CD4-positive, alpha-beta T cell (primary cell): Measurements from ENCODE around the gene RGS14. TPM values are rescaled to one million over a fixed set of nuclear protein-coding genes. Genes with fewer than 3 reads are reported as not detected.

Source experiments
- ATAC-seq: fragments of 200-7000 bp; cut with Tn5 transposase; one replicate; pipeline ENCODE4 v1.10.0; 2022; ENCODE audit warnings: mild to moderate bottlenecking; ENCODE audit not compliant: poor library complexity
- CTCF ChIA-PET: fragments of 350-600 bp; sonication (Branson Sonifier 250); formaldehyde crosslinking; loops from one replicate; lab custom pipeline; 2021; ENCODE audit warnings: antibody characterized with exemption, inconsistent platforms; lab: Charles Lee
- POLR2A ChIA-PET: fragments of 350-600 bp; sonication (Branson Sonifier 250); formaldehyde crosslinking; loops from one replicate; lab custom pipeline; 2021; ENCODE audit warnings: antibody characterized with exemption, inconsistent platforms; lab: Charles Lee
- DNase-seq, 14 experiments: peaks; one replicate each; pipeline ENCODE4 v3.0.0-alpha.2; 2013 to 2020; ENCODE audit warnings: mixed read lengths in 2 of 14
- H3K27ac ChIP-seq, 2 donors: one replicate each; pipeline versions ENCODE4 v1.5.1 to v1.7.0; 2013; ENCODE audit warnings: low read length in 2 of 2, low read depth in 1 of 2, mild to moderate bottlenecking in 1 of 2
- H3K27me3 ChIP-seq, 2 experiments: 1 replicate in 1 of 2; 2 replicates in 1 of 2; pipeline versions ENCODE4 v1.6.1 to v1.7.0; 2013; ENCODE audit warnings: low read length in 2 of 2, control low read depth in 1 of 2, mild to moderate bottlenecking in 1 of 2, moderate library complexity in 1 of 2; ENCODE audit not compliant: insufficient read depth in 2 of 2, control insufficient read depth in 1 of 2
- H3K36me3 ChIP-seq: one replicate; pipeline ENCODE4 v1.6.1; 2013; ENCODE audit warnings: low read length, control low read depth; ENCODE audit not compliant: insufficient read depth
- H3K4me1 ChIP-seq: one replicate; pipeline ENCODE4 v1.6.1; 2013; ENCODE audit warnings: low read length, control low read depth; ENCODE audit not compliant: insufficient read depth
- H3K4me3 ChIP-seq: one replicate; pipeline ENCODE4 v1.5.1; 2013; ENCODE audit warnings: mild to moderate bottlenecking, low read length, moderate library complexity
- H3K9me3 ChIP-seq, 2 experiments: 1 replicate in 1 of 2; 2 replicates in 1 of 2; pipeline versions ENCODE4 v1.6.1 to v1.7.0; 2013; ENCODE audit warnings: low read length in 2 of 2, mild to moderate bottlenecking in 2 of 2, control low read depth in 1 of 2, moderate library complexity in 1 of 2; ENCODE audit not compliant: control insufficient read depth in 1 of 2, insufficient read depth in 1 of 2
- H3K27ac Mint-ChIP-seq: one replicate; pipeline ENCODE4 v1.8.0; 2020; ENCODE audit warnings: mixed read lengths
- H3K27me3 Mint-ChIP-seq: one replicate; pipeline ENCODE4 v1.8.0; 2021; ENCODE audit warnings: mixed read lengths
- H3K36me3 Mint-ChIP-seq: one replicate; pipeline ENCODE4 v1.8.0; 2021; ENCODE audit warnings: low read depth, mixed read lengths
- H3K4me1 Mint-ChIP-seq: one replicate; pipeline ENCODE4 v1.8.0; 2021; ENCODE audit warnings: low read depth, mixed read lengths
- H3K4me3 Mint-ChIP-seq: one replicate; pipeline ENCODE4 v1.8.0; 2020; ENCODE audit warnings: mild to moderate bottlenecking, mixed read lengths
- H3K9me3 Mint-ChIP-seq: one replicate; pipeline ENCODE4 v1.8.0; 2020; ENCODE audit warnings: mixed read lengths
- intact Hi-C, 2 experiments: fragments of 100-400 bp; cut with DNase I in 1 of 2; cut with micrococcal nuclease in 1 of 2; formaldehyde crosslinking; loops; one replicate each; pipeline versions ENCODE4 v1.15.1 to v1.9.0; 2023 to 2025; cut with DNase I, micrococcal nuclease
- total RNA-seq, 174 experiments: library from RNA in 2 of 174; stranded (reverse) in 2 of 174; gene quantifications; one replicate each; pipeline ENCODE4 v1.2.3 and lab custom pipeline; 2021 to 2026
- TF ChIP-seq, protein P1 (sequence below): fragments of 200-600 bp; IDR thresholded peaks from one replicate; pipeline ENCODE4 v1.8.0; 2022; ENCODE audit warnings: antibody characterized with exemption, mild to moderate bottlenecking

The RGS14 gene
- total RNA-seq, 2 experiments from 2014 or later, result 34.7 to 35.3 TPM

DNA sequence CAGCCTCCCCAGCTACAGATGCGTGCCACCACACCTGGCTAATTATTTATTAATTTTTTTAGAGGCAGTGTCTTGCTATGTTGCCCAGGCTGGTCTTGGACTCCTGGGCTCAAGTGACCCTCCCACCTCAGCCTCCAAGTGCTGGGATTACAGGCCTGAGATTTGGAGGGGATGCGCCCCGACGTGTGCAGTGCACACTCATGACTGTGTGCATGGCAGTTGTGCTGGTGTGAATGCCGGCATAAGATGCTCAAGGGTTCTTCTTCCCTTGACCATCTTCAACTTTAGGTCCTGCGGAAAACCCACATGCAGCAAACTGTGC is 23.0 kb downstream of the RGS14 start:
- intact Hi-C loops, result no loop called here
- Histone ChIP-seq H3K36me3 (no peaks in the 10 kb centered on the region), H3K27me3 (no peaks in the 10 kb centered on the region), H3K4me1 (peaks cover 77% of the 10 kb centered on the region), H3K9me3 (no peaks in the 10 kb centered on the region), H3K27ac (no peak overlapping the region), H3K4me3 (no peak overlapping the region)
- Mint-ChIP-seq H3K4me3 (no peak overlapping the region), H3K27me3 (no peaks in the 10 kb centered on the region), H3K27ac (no peak overlapping the region), H3K4me1 (peaks cover 31% of the 10 kb centered on the region), H3K36me3 (no peaks in the 10 kb centered on the region), H3K9me3 (no peaks in the 10 kb centered on the region)
- DNase-seq (no peak), ATAC-seq (no peak)
- ChIA-PET CTCF (interaction anchor here (2.5 kb wide), 1 partner anchor 10 kb away, joined by 8 read pairs; no protein-coding TSS in a partner anchor), POLR2A (no interaction called here)
- TF ChIP-seq, protein P1, sequence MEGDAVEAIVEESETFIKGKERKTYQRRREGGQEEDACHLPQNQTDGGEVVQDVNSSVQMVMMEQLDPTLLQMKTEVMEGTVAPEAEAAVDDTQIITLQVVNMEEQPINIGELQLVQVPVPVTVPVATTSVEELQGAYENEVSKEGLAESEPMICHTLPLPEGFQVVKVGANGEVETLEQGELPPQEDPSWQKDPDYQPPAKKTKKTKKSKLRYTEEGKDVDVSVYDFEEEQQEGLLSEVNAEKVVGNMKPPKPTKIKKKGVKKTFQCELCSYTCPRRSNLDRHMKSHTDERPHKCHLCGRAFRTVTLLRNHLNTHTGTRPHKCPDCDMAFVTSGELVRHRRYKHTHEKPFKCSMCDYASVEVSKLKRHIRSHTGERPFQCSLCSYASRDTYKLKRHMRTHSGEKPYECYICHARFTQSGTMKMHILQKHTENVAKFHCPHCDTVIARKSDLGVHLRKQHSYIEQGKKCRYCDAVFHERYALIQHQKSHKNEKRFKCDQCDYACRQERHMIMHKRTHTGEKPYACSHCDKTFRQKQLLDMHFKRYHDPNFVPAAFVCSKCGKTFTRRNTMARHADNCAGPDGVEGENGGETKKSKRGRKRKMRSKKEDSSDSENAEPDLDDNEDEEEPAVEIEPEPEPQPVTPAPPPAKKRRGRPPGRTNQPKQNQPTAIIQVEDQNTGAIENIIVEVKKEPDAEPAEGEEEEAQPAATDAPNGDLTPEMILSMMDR, result no peak

DNA sequence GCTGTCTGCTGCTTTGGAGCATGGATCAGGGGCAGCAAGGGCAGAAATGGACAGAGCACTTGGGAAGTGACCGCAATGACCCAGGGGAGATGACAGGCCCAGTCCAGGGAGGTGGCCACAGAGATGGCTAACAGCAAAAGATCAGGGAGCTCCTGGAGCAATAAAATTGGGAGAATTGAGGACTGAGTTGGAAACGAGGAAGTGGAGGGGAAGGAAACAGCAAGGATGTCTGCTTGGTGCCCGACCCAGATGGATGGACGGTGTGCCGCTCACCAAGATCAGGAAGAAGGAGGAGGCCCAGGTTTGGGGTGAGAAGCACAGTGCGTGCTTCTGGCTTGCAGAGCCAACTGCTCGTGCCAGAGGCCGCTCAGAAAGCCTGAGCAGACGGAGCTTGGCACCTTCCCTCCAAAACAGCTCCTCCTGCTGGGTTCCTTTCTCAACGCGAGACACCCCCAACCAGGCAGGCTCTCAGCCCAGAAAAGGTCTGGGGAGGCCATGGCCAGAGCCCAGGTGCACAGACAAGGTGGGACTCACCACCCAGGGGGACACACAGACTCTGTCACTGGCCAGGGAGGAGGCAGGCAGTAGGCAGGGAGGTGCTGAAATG is 24.8 kb downstream of the RGS14 start:
- CTCF ChIA-PET, result interaction anchor here (0.9 to 2.5 kb wide), 9 partner anchors 8 to 269 kb away, joined by 3 to 8 read pairs (median 4); no protein-coding TSS in a partner anchor
- H3K36me3 Mint-ChIP-seq, result no peaks in the 10 kb centered on the region
- no peaks in the 10 kb centered on the region for H3K9me3 Mint-ChIP-seq
- no peaks in the 10 kb centered on the region for H3K27me3 ChIP-seq
- TF ChIP-seq, protein P1, result no peak
- intact Hi-C loops, result loop anchor here (1.0 kb wide), 1 partner anchor 64 kb away; no protein-coding TSS in a partner anchor
- peak; percentile 87 for ATAC-seq
- DNase-seq, result peak in 5 of 14 experiments; percentile 41 to 69 (median 67)
- H3K27ac Mint-ChIP-seq, result peak overlapping the region; percentile 14
- no peak overlapping the region for H3K4me3 Mint-ChIP-seq
- no peak overlapping the region for H3K4me3 ChIP-seq
- POLR2A ChIA-PET, result interaction anchor here (0.6 to 2.1 kb wide), 8 partner anchors 10 to 243 kb away, joined by 3 to 15 read pairs (median 4); partner anchors contain the start of genes GRK6 and RGS14
- H3K4me1 Mint-ChIP-seq, result peaks cover 27% of the 10 kb centered on the region
- H3K27ac ChIP-seq, result no peak overlapping the region
- peaks cover 78% of the 10 kb centered on the region for H3K4me1 ChIP-seq
- H3K27me3 Mint-ChIP-seq, result no peaks in the 10 kb centered on the region
- H3K36me3 ChIP-seq, result no peaks in the 10 kb centered on the region
- H3K9me3 ChIP-seq, result no peaks in the 10 kb centered on the region

DNA sequence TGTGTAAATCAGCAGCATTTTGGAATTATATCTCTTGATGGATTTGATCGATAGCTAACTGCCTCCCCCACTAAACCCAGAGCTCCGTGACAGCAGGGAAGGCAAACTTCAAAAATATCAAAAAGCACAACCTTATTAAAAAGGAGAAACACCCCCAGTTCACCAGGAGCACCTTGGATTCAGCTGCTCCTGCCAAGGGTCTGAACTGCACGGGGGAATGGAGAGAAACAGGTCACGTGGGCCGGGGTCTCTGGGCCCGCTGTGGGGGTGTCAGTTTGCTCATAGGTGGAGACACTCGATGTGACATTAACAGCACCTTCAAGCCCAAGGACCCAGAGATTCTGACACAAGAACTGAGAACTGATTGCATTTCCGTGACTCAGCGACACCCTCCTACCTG is 25.5 kb downstream of the RGS14 start:
- TF ChIP-seq, protein P1, result no peak
- no peaks in the 10 kb centered on the region for H3K9me3 ChIP-seq
- no peaks in the 10 kb centered on the region for H3K36me3 ChIP-seq
- H3K27ac ChIP-seq, result no peak overlapping the region
- Mint-ChIP-seq H3K4me1 (peaks cover 29% of the 10 kb centered on the region), H3K36me3 (no peaks in the 10 kb centered on the region), H3K9me3 (no peaks in the 10 kb centered on the region), H3K27me3 (no peaks in the 10 kb centered on the region), H3K4me3 (no peak overlapping the region), H3K27ac (no peak overlapping the region)
- ChIA-PET CTCF (interaction anchor here (1.0 to 2.5 kb wide), 8 partner anchors 8 to 269 kb away, joined by 3 to 8 read pairs (median 4); no protein-coding TSS in a partner anchor), POLR2A (interaction anchor here (0.5 to 2.1 kb wide), 9 partner anchors 11 to 82 kb away, joined by 3 to 15 read pairs (median 4); partner anchors contain the start of genes GRK6, LMAN2 and RGS14)
- no peaks in the 10 kb centered on the region for H3K27me3 ChIP-seq
- ATAC-seq, result no peak
- H3K4me1 ChIP-seq, result peaks cover 77% of the 10 kb centered on the region
- no peak for DNase-seq
- no peak overlapping the region for H3K4me3 ChIP-seq
- intact Hi-C loops, result no loop called here
